Right atrium auricular region (tissue), 2 donors: ENCODE measurements around the gene FAM81A. TPM values are rescaled to one million over a fixed set of nuclear protein-coding genes. Genes with fewer than 3 reads are reported as not detected.

ENCODE experiments used
- DNase-seq: peaks from one replicate; pipeline ENCODE4 v3.0.0-alpha.2; 2019; ENCODE audit warnings: low spot score
- H3K27ac ChIP-seq, 2 donors: fragments of 200-600 bp; sonication (generic); 1 replicate in 1 of 2; 2 replicates in 1 of 2; pipeline ENCODE4 v1.5.1; 2016 to 2019
- H3K27me3 ChIP-seq, 2 donors: fragments of 200-600 bp; sonication (generic); one replicate each; pipeline versions ENCODE4 v1.5.1 to v1.6.0; 2017 to 2019
- H3K36me3 ChIP-seq: fragments of 200-600 bp; sonication (generic); one replicate; pipeline ENCODE4 v1.5.1; 2016
- H3K4me1 ChIP-seq, 2 donors: fragments of 200-600 bp; sonication (generic); one replicate each; pipeline versions ENCODE4 v1.5.1 to v1.6.0; 2017 to 2019
- H3K4me3 ChIP-seq, 2 donors: fragments of 200-600 bp; sonication (generic); 1 replicate in 1 of 2; 2 replicates in 1 of 2; pipeline ENCODE4 v1.5.1; 2017 to 2019; ENCODE audit warnings: mild to moderate bottlenecking in 1 of 2, moderate library complexity in 1 of 2
- H3K9me3 ChIP-seq, 2 donors: fragments of 200-600 bp; sonication (generic); one replicate each; pipeline ENCODE4 v1.5.1; 2019
- CTCF ChIP-seq, 2 donors: fragments of 200-600 bp; sonication (generic); IDR thresholded peaks; one replicate each; pipeline ENCODE4 v1.5.1; 2019; ENCODE audit warnings: antibody characterized with exemption in 2 of 2
- total RNA-seq, 2 donors: library from RNA; depleted of rRNA; stranded (reverse); fragments of >200 nt; gene quantifications; one replicate each; pipeline ENCODE4 v1.1.0, GENCODE V29; 2016

FAM81A gene
- total RNA-seq, 2 donors from 2014 or later, result 0.98 to 2.0 TPM

GRCh38 chr15:59439576-59439975 is 1.6 kb downstream of the FAM81A start:
- DNase-seq, result no peak
- TF ChIP-seq CTCF (IDR thresholded peaks at IDR 0.05), result no peak
- Histone ChIP-seq H3K9me3 (no peaks in the 10 kb centered on the region), H3K4me3 (no peak overlapping the region), H3K27me3 (no peaks in the 10 kb centered on the region), H3K36me3 (no peaks in the 10 kb centered on the region), H3K27ac (no peak overlapping the region), H3K4me1 (peaks cover 0 to 17% of the 10 kb centered on the region in 2 donors)

- Histone ChIP-seq H3K36me3 (no peaks in the 10 kb centered on the region), H3K4me1 (peaks cover 0 to 2% of the 10 kb centered on the region in 2 donors), H3K4me3 (no peak overlapping the region), H3K27me3 (no peaks in the 10 kb centered on the region), H3K27ac (no peak overlapping the region), H3K9me3 (no peaks in the 10 kb centered on the region)
- no peak for DNase-seq
- TF ChIP-seq CTCF (IDR thresholded peaks at IDR 0.05), result no peak
These were observed 5.5 kb downstream of the FAM81A start for GRCh38 chr15:59443341-59444072.

GRCh38 chr15:59444081-59444835 is 6.3 kb downstream of the FAM81A start:
- Histone ChIP-seq H3K4me1 (no peaks in the 10 kb centered on the region), H3K9me3 (no peaks in the 10 kb centered on the region), H3K36me3 (no peaks in the 10 kb centered on the region), H3K27ac (no peak overlapping the region), H3K4me3 (no peak overlapping the region), H3K27me3 (no peaks in the 10 kb centered on the region)
- TF ChIP-seq CTCF (IDR thresholded peaks at IDR 0.05), result no peak
- DNase-seq, result no peak

- H3K4me1 ChIP-seq, result no peaks in the 10 kb centered on the region
- no peaks in the 10 kb centered on the region for H3K36me3 ChIP-seq
- no peaks in the 10 kb centered on the region for H3K9me3 ChIP-seq
- DNase-seq, result no peak
- H3K27me3 ChIP-seq, result no peaks in the 10 kb centered on the region
- H3K4me3 ChIP-seq, result no peak overlapping the region
- TF ChIP-seq CTCF (IDR thresholded peaks at IDR 0.05), result no peak
- H3K27ac ChIP-seq, result no peak overlapping the region
These were observed 7.1 kb downstream of the FAM81A start for GRCh38 chr15:59444980-59445545.

- Histone ChIP-seq H3K27ac (no peak overlapping the region), H3K27me3 (no peaks in the 10 kb centered on the region), H3K4me1 (no peaks in the 10 kb centered on the region), H3K36me3 (no peaks in the 10 kb centered on the region), H3K9me3 (no peaks in the 10 kb centered on the region), H3K4me3 (no peak overlapping the region)
- TF ChIP-seq CTCF (IDR thresholded peaks at IDR 0.05), result no peak
- DNase-seq, result no peak
These were observed 8.4 kb downstream of the FAM81A start for GRCh38 chr15:59446232-59446957.
